AG10803 (cell line): ENCODE measurements around the gene DCP1B.
A peak's percentile ranks its signal among the peaks of the same experiment; 100 is the strongest.

Experiments used
- DNase-seq: peaks from one replicate; pipeline ENCODE4 v3.0.0; 2010; ENCODE audit warnings: low read depth
- H3K4me3 ChIP-seq: 2 replicates; pipeline ENCODE4 v1.5.1; 2011; ENCODE audit warnings: mild to moderate bottlenecking, low read length, control low read depth
- CTCF ChIP-seq: conservative IDR thresholded peaks from 2 replicates; pipeline ENCODE4 v1.5.1; 2011; ENCODE audit warnings: mild to moderate bottlenecking, low read length, control low read depth, inconsistent platforms

The DCP1B gene

DNA sequence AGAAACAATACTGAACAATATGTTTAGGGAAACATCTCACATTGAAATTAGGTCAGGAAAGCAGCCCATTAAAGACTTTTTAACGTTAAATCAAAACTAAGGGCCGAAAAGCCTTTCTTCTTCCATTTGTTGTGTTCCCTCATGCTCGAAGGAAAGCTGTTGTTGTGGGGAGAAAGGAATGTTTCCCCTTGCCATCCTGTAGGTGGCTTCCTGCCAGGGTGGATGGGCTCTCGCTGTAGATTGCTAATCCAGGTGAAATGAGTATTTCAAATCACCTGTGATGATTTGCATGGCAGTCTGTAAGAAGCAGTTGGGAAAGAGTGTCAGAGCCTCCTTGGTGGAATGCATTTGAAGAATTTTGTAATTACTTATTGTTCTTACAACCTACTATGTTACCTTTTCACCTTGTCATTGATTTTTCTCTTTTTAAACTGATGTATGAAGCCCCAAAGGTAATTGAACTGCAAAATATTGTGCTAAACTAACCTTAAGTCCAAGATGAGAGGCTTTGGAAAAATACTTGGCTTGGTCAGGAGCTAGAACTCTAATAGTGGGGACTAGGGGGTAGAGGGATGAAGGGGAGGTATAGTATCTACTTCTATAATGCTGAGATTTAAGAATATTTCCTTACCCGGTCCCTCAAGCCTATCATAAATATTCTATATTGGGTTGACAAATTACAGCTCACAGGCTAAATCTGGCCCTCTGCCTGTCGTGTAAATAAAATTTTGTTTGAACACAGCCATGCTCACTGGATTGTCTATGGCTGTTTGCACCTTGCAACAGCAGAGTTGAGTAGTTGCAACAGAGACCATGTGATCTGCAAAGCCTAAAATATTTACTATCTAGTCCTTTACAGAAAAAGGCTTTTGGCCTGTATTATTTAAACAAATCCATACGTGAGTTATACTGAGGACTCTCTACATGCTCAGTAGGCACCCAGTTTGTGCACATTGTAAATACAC lies 7.7 kb upstream of the DCP1B start:
- H3K4me3 ChIP-seq = no peak overlapping the region
- DNase-seq = no peak

GRCh38 chr12:2009623-2010022 lies 5.4 kb upstream of the DCP1B start:
- no peak for DNase-seq
- no peak overlapping the region for H3K4me3 ChIP-seq
- no peak for TF ChIP-seq CTCF

More for the DNA sequence above, 7.7 kb upstream of the DCP1B start:
- TF ChIP-seq CTCF = no peak

GRCh38 chr12:2008677-2009076 lies 4.4 kb upstream of the DCP1B start:
- H3K4me3 ChIP-seq = no peak overlapping the region
- no peak for DNase-seq
- TF ChIP-seq CTCF = no peak

DNA sequence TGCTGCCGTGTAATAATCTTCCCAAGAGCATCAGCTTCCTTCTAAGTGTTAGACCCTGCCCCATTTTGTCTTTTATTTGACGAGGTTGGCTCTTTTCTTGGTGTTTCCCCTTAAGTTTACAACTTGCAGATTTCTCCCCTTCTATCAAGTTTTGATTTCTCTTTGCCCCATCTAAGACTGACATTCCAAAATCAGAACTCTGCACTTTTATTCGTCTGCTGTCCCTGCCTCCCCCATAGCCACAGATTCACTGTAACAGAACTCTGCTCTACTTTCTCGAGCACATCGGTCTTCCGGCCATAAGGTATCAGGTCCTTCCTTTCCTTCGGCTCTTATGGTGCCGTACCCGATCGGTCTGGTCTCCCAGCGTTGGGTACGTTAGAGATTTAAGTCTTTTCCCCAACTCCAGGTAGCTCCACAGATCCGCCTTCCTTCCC lies 563 bp downstream of the DCP1B start:
- peak overlapping the region; percentile 88 for H3K4me3 ChIP-seq
- no peak for TF ChIP-seq CTCF
- DNase-seq = peak; percentile 23

GRCh38 chr12:1995205-1995896 lies 8.9 kb downstream of the DCP1B start:
- no peak for TF ChIP-seq CTCF
- DNase-seq = no peak
- no peak overlapping the region for H3K4me3 ChIP-seq

DNA sequence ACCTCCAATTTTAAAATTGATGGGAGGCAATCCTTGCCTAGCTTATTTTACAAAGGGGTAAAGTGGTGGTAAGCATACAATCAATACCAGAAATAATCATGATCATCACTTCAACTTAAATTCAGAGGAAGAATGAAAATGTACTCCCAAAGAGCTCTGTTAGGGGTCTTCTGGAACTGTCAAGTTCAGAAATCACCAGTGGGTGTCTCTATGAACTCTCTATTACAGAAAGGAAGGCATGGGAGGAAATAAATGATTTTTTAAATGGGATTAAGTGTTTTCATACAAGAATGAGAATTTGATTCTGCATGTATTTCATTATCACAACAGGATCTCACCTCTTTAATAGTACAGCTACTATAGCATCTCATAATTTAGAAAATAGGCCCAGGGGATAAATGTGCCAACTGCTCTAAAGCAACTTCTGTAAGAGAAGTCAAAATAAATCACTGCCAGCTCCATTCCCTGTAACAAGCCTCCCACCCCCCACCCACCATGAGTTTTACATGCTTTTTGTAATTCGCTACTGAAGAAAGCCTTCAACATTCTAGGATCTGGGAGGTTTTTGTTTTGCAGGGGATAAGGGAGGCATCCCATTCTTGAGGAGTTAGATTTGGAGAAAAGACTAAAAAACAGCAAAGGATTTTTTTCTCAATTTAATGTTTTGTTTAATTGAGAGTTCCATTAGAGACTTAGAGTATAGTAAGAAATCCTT lies 9.7 kb downstream of the DCP1B start:
- no peak for TF ChIP-seq CTCF
- DNase-seq = no peak
- H3K4me3 ChIP-seq = no peak overlapping the region
